Measurements from ENCODE around the gene ZNF91. TPM values are rescaled to one million over a fixed set of nuclear protein-coding genes. Genes with fewer than 3 reads are reported as not detected.
"Not testable (repeated sequence)": the region's sequence is repeated elsewhere in the genome, so short reads cannot be mapped to it uniquely, and the experiment has no call there.

The ZNF91 gene
- total RNA-seq, 4 donors from 2014 or later: 171 to 214 (median 193) TPM

- peaks cover 0 to 88% (median 0%) of the 10 kb centered on the region in 3 donors for H3K36me3 ChIP-seq
- peaks cover 0 to 43% (median 6%) of the 10 kb centered on the region in 4 donors for H3K9me3 ChIP-seq
- H3K27me3 ChIP-seq: no peaks in the 10 kb centered on the region
- no peaks in the 10 kb centered on the region for H3K4me1 ChIP-seq
- no peak for TF ChIP-seq CTCF (IDR thresholded peaks at IDR 0.05)
- no peak for TF ChIP-seq POLR2A (IDR thresholded peaks at IDR 0.05)
- H3K27ac ChIP-seq: no peak overlapping the region
- DNase-seq: no peak
- no peak overlapping the region for H3K4me3 ChIP-seq
Measured at GRCh38 chr19:23384858-23385257, 10.4 kb downstream of the ZNF91 start.

- DNase-seq: no peak
- Histone ChIP-seq H3K27me3 (no peaks in the 10 kb centered on the region), H3K36me3 (peaks cover 0 to 88% (median 0%) of the 10 kb centered on the region in 3 donors), H3K4me3 (no peak overlapping the region), H3K9me3 (peaks cover 0 to 49% (median 6%) of the 10 kb centered on the region in 4 donors), H3K4me1 (no peaks in the 10 kb centered on the region), H3K27ac (no peak overlapping the region)
- no peak for TF ChIP-seq POLR2A (IDR thresholded peaks at IDR 0.05)
- no peak for TF ChIP-seq CTCF (IDR thresholded peaks at IDR 0.05)
Measured at GRCh38 chr19:23384166-23384565, 11.1 kb downstream of the ZNF91 start.

- H3K4me1 ChIP-seq: no peaks in the 10 kb centered on the region
- H3K36me3 ChIP-seq: peaks cover 0 to 89% (median 0%) of the 10 kb centered on the region in 3 donors
- no peak overlapping the region for H3K4me3 ChIP-seq
- no peak for TF ChIP-seq CTCF (IDR thresholded peaks at IDR 0.05)
- no peak for TF ChIP-seq POLR2A (IDR thresholded peaks at IDR 0.05)
- DNase-seq: no peak
- no peaks in the 10 kb centered on the region for H3K27me3 ChIP-seq
- no peak overlapping the region for H3K27ac ChIP-seq
- peaks cover 0 to 53% (median 7%) of the 10 kb centered on the region in 4 donors for H3K9me3 ChIP-seq
Measured at GRCh38 chr19:23382955-23383354, 12.3 kb downstream of the ZNF91 start.

- Histone ChIP-seq H3K36me3 (peaks cover 0 to 90% (median 0%) of the 10 kb centered on the region in 3 donors), H3K27me3 (no peaks in the 10 kb centered on the region), H3K9me3 (peaks cover 0 to 61% (median 7%) of the 10 kb centered on the region in 4 donors), H3K4me1 (no peaks in the 10 kb centered on the region), H3K27ac (no peak overlapping the region), H3K4me3 (no peak overlapping the region)
- TF ChIP-seq POLR2A (IDR thresholded peaks at IDR 0.05) (no peak), CTCF (IDR thresholded peaks at IDR 0.05) (no peak)
- DNase-seq: no peak
Measured at GRCh38 chr19:23381114-23381513, 14.2 kb downstream of the ZNF91 start.

GRCh38 chr19:23379671-23380070, 15.6 kb downstream of the ZNF91 start:
- DNase-seq: not testable (repeated sequence)
- H3K9me3 ChIP-seq: peaks cover 0 to 56% (median 7%) of the 10 kb centered on the region in 4 donors

GRCh38 chr19:23378948-23379347, 16.3 kb downstream of the ZNF91 start:
- Histone ChIP-seq H3K4me1 (no peaks in the 10 kb centered on the region), H3K36me3 (peaks cover 0 to 94% (median 0%) of the 10 kb centered on the region in 3 donors), H3K4me3 (no peak overlapping the region), H3K27me3 (no peaks in the 10 kb centered on the region), H3K27ac (no peak overlapping the region), H3K9me3 (peaks cover 0 to 48% (median 6%) of the 10 kb centered on the region in 4 donors)
- TF ChIP-seq POLR2A (IDR thresholded peaks at IDR 0.05) (no peak), CTCF (IDR thresholded peaks at IDR 0.05) (no peak)
- no peak for DNase-seq

More at GRCh38 chr19:23379671-23380070, 15.6 kb downstream of the ZNF91 start:
- H3K27me3 ChIP-seq, H3K4me3 ChIP-seq, H3K4me1 ChIP-seq, H3K27ac ChIP-seq: not testable (repeated sequence)
- H3K36me3 ChIP-seq: peaks cover 0 to 94% (median 0%) of the 10 kb centered on the region in 3 donors
